Neuronal stem cell (in vitro differentiated cells): ENCODE data around the gene ELFN1.
A peak's percentile ranks its signal among the peaks of the same experiment; 100 is the strongest.

Source experiments
- DNase-seq: peaks from one replicate; pipeline ENCODE4 v3.0.0-alpha.2; 2013; ENCODE audit warnings: low spot score
- H2AFZ ChIP-seq: one replicate; pipeline ENCODE4 v1.6.1; 2013; ENCODE audit warnings: mild to moderate bottlenecking, low read length, inconsistent platforms
- H2AK5ac ChIP-seq: 2 replicates; pipeline ENCODE4 v1.6.1; 2013; ENCODE audit warnings: low read depth, mild to moderate bottlenecking, inconsistent platforms, low read length, moderate library complexity, mixed read lengths
- H2BK120ac ChIP-seq: 2 replicates; pipeline ENCODE4 v1.6.1; 2013; ENCODE audit warnings: low read depth, mild to moderate bottlenecking, inconsistent platforms, low read length, moderate library complexity, mixed read lengths
- H2BK12ac ChIP-seq: one replicate; pipeline ENCODE4 v1.6.1; 2013; ENCODE audit warnings: low read length, inconsistent platforms
- H2BK15ac ChIP-seq: 2 replicates; pipeline ENCODE4 v1.6.1; 2013; ENCODE audit warnings: mild to moderate bottlenecking, low read length, inconsistent platforms, mixed read lengths
- H2BK5ac ChIP-seq: one replicate; pipeline ENCODE4 v1.6.1; 2013; ENCODE audit warnings: inconsistent platforms, mild to moderate bottlenecking, low read length, moderate library complexity
- H3K14ac ChIP-seq: one replicate; pipeline ENCODE4 v1.6.1; 2013; ENCODE audit warnings: low read length, inconsistent platforms
- H3K18ac ChIP-seq: 2 replicates; pipeline ENCODE4 v1.6.1; 2013; ENCODE audit warnings: low read length, inconsistent platforms
- H3K23ac ChIP-seq: 2 replicates; pipeline ENCODE4 v1.6.1; 2013; ENCODE audit warnings: low read depth, mild to moderate bottlenecking, mixed read lengths, low read length, inconsistent platforms; ENCODE audit not compliant: poor library complexity
- H3K27ac ChIP-seq: replicated peaks from 3 replicates; pipeline ENCODE4 v1.5.1; 2013; ENCODE audit warnings: low read length, inconsistent platforms
- H3K27me3 ChIP-seq, 3 experiments: 2 replicates each; pipeline ENCODE4 v1.6.1; 2013; ENCODE audit warnings: low read length in 3 of 3, mild to moderate bottlenecking in 2 of 3, inconsistent platforms in 1 of 3, low read depth in 1 of 3, mixed read lengths in 1 of 3, moderate library complexity in 1 of 3; ENCODE audit not compliant: control insufficient read depth in 3 of 3, insufficient read depth in 3 of 3
- H3K36me3 ChIP-seq, 2 donors: replicated peaks in 1 of 2; 2 replicates each; pipeline ENCODE4 v1.6.1; 2013; ENCODE audit warnings: low read length in 2 of 2; ENCODE audit not compliant: control insufficient read depth in 2 of 2, insufficient read depth in 2 of 2
- H3K4ac ChIP-seq: 2 replicates; pipeline ENCODE4 v1.6.1; 2013; ENCODE audit warnings: inconsistent platforms, mild to moderate bottlenecking, low read length, moderate library complexity
- H3K4me1 ChIP-seq, 2 donors: 1 replicate in 1 of 2; 2 replicates in 1 of 2; pipeline ENCODE4 v1.6.1; 2013; ENCODE audit warnings: low read length in 2 of 2, low read depth in 1 of 2; ENCODE audit not compliant: control insufficient read depth in 2 of 2, insufficient read depth in 1 of 2
- H3K4me2 ChIP-seq: one replicate; pipeline ENCODE4 v1.6.1; 2013; ENCODE audit warnings: mild to moderate bottlenecking, low read length, inconsistent platforms; ENCODE audit not compliant: insufficient read depth, poor library complexity, severe bottlenecking
- H3K4me3 ChIP-seq, 2 donors: 2 replicates each; pipeline ENCODE4 v1.5.1; 2013; ENCODE audit warnings: low read length in 2 of 2, mild to moderate bottlenecking in 2 of 2, inconsistent platforms in 1 of 2, moderate library complexity in 1 of 2
- H3K79me1 ChIP-seq: one replicate; pipeline ENCODE4 v1.6.1; 2013; ENCODE audit warnings: low read depth, mild to moderate bottlenecking, inconsistent platforms, low read length, moderate library complexity
- H3K9ac ChIP-seq: one replicate; pipeline ENCODE4 v1.6.1; 2013; ENCODE audit warnings: mild to moderate bottlenecking, low read depth, low read length, inconsistent platforms; ENCODE audit not compliant: poor library complexity
- H3K9me3 ChIP-seq, 2 donors: replicated peaks in 1 of 2; 2 replicates each; pipeline versions ENCODE3 to v1.6.1; 2013; ENCODE audit warnings: low read length in 2 of 2, mild to moderate bottlenecking in 2 of 2, inconsistent platforms in 1 of 2, low read depth in 1 of 2, mixed read lengths in 1 of 2, moderate library complexity in 1 of 2; ENCODE audit not compliant: control insufficient read depth in 2 of 2, insufficient read depth in 1 of 2
- H4K8ac ChIP-seq: one replicate; pipeline ENCODE4 v1.6.1; 2013; ENCODE audit warnings: low read depth, mild to moderate bottlenecking, inconsistent platforms, low read length, moderate library complexity
- H4K91ac ChIP-seq: one replicate; pipeline ENCODE4 v1.6.1; 2013; ENCODE audit warnings: low read length, low read depth, mild to moderate bottlenecking, inconsistent platforms; ENCODE audit not compliant: poor library complexity
- WGBS, 2 donors: extraction: QIAGEN DNeasy Blood & Tissue Kit; methylation state at CpG; one replicate each; pipeline ENCODE4 v1.1.7; 2013; ENCODE audit warnings: missing lambda C conversion rate in 2 of 2, mixed read lengths in 1 of 2; ENCODE audit not compliant: insufficient read length in 2 of 2, insufficient replicate concordance in 1 of 2; ENCODE audit errors: extremely low coverage in 2 of 2; 5-methylcytosine and 5-hydroxymethylcytosine counted together

ELFN1 gene

GRCh38 chr7:1698951-1699350 lies 28.9 kb downstream of the ELFN1 start:
- DNase-seq = no peak
- H4K91ac ChIP-seq = no peak overlapping the region
- H3K79me1 ChIP-seq = peaks cover 11% of the 10 kb centered on the region
- no peak overlapping the region for H2BK12ac ChIP-seq
- H3K14ac ChIP-seq = no peak overlapping the region
- H3K27ac ChIP-seq = no peak overlapping the region
- H2AK5ac ChIP-seq = no peak overlapping the region
- H3K9me3 ChIP-seq = peaks cover 2 to 36% of the 10 kb centered on the region in 2 donors
- no peak overlapping the region for H3K4me3 ChIP-seq
- no peak overlapping the region for H3K23ac ChIP-seq
- no peak overlapping the region for H2BK15ac ChIP-seq
- no peaks in the 10 kb centered on the region for H3K27me3 ChIP-seq
- no peak overlapping the region for H3K9ac ChIP-seq
- H3K18ac ChIP-seq = no peak overlapping the region
- peaks cover 9 to 16% of the 10 kb centered on the region in 2 donors for H3K4me1 ChIP-seq
- peaks cover 0 to 79% of the 10 kb centered on the region in 2 donors for H3K36me3 ChIP-seq
- WGBS, 2 donors = no CpG with 5 or more reads among the region's 6 CpGs
- no peak overlapping the region for H2AFZ ChIP-seq
- no peak overlapping the region for H2BK120ac ChIP-seq
- no peak overlapping the region for H3K4me2 ChIP-seq
- no peak overlapping the region for H4K8ac ChIP-seq
- H2BK5ac ChIP-seq = no peak overlapping the region
- H3K4ac ChIP-seq = no peak overlapping the region

- H2BK15ac ChIP-seq = no peak overlapping the region
- H2AK5ac ChIP-seq = no peak overlapping the region
- H3K27me3 ChIP-seq = no peaks in the 10 kb centered on the region
- no peak overlapping the region for H3K4me3 ChIP-seq
- H3K14ac ChIP-seq = no peak overlapping the region
- H2BK120ac ChIP-seq = no peak overlapping the region
- no peak overlapping the region for H2BK5ac ChIP-seq
- peaks cover 5% of the 10 kb centered on the region for H3K79me1 ChIP-seq
- no peak overlapping the region for H3K27ac ChIP-seq
- H3K4ac ChIP-seq = no peak overlapping the region
- no peak overlapping the region for H2BK12ac ChIP-seq
- H2AFZ ChIP-seq = no peak overlapping the region
- DNase-seq = no peak
- no peak overlapping the region for H4K91ac ChIP-seq
- H3K18ac ChIP-seq = no peak overlapping the region
- no peak overlapping the region for H4K8ac ChIP-seq
- no CpG with 5 or more reads among the region's 11 CpGs for WGBS, 2 donors
- H3K23ac ChIP-seq = no peak overlapping the region
- H3K36me3 ChIP-seq = peaks cover 0 to 82% of the 10 kb centered on the region in 2 donors
- H3K4me1 ChIP-seq = peaks cover 0 to 8% of the 10 kb centered on the region in 2 donors
- no peak overlapping the region for H3K9ac ChIP-seq
- peaks cover 2 to 36% of the 10 kb centered on the region in 2 donors for H3K9me3 ChIP-seq
- H3K4me2 ChIP-seq = no peak overlapping the region
Measured at GRCh38 chr7:1700086-1700485, 30.0 kb downstream of the ELFN1 start.

DNA sequence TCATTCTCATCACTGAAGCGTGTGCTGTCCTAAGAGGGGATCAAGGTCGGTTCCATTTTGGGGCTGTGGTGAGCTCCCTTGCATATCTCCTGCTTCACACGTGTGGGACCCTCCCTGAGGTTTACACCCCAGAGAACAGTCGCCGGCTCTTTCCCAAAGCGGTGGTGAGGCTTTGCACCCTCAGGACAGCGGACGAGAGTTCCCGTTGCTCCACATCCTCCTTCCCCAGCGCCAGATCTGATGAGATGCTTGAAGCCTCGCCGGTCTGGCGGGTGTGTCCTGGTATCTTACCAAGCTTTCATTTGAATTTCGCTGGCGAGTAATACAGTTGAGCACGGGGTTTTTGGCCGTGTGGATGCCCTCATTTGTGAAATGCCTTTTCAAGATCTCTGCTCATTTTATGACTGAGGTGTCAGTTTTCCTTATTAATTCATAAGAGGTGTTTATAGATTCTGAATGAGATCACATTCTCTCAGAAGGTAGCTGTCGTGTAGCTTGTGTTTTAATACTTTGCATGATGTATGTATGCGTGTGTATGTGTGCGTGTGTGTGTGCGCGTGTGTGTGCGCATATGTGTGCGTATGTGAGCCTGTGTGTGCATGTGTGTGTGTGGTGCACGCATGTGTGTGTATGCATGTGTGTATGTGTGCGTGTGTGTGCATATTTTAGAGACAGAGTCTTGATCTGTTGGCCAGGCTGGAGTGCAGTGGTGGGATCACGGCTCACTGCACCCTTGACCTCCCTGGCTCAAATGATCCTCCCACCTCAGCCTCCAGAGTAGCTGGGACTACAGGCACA lies 30.7 kb downstream of the ELFN1 start:
- H2AK5ac ChIP-seq = no peak overlapping the region
- H3K9ac ChIP-seq = peak overlapping the region; percentile 83
- no peak overlapping the region for H2BK15ac ChIP-seq
- H3K18ac ChIP-seq = no peak overlapping the region
- H4K91ac ChIP-seq = no peak overlapping the region
- H3K4me3 ChIP-seq = no peak overlapping the region
- WGBS, 2 donors = no CpG with 5 or more reads among the region's 27 CpGs
- no peak overlapping the region for H3K4ac ChIP-seq
- H4K8ac ChIP-seq = no peak overlapping the region
- H2BK12ac ChIP-seq = no peak overlapping the region
- H3K79me1 ChIP-seq = peaks cover 3% of the 10 kb centered on the region
- peaks cover 2 to 36% of the 10 kb centered on the region in 2 donors for H3K9me3 ChIP-seq
- no peak overlapping the region for H2BK5ac ChIP-seq
- no peak overlapping the region for H3K27ac ChIP-seq
- H3K4me1 ChIP-seq = peaks cover 0 to 7% of the 10 kb centered on the region in 2 donors
- peaks cover 0 to 82% of the 10 kb centered on the region in 2 donors for H3K36me3 ChIP-seq
- H3K4me2 ChIP-seq = no peak overlapping the region
- H3K23ac ChIP-seq = no peak overlapping the region
- H3K27me3 ChIP-seq = no peaks in the 10 kb centered on the region
- no peak for DNase-seq
- no peak overlapping the region for H2BK120ac ChIP-seq
- H3K14ac ChIP-seq = no peak overlapping the region
- H2AFZ ChIP-seq = no peak overlapping the region

DNA sequence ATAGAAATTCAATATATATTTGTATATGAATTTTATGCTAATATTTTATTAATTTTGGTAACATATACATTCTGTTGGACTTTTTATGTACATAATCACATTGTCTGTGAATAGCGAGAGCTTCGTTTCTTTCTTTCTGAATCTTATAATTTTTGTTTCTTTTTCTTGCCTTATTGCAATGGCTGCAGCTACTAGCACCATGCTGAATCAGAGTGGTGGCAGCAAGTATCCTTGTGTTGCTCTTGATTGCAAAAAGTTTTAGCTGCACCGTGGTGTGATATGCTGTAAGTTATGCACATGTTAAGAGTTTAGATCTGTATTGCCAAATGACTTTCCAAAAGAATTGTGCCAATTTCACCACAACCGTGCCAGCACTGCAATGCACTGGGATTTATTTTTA lies 32.6 kb downstream of the ELFN1 start:
- peaks cover 6% of the 10 kb centered on the region for H3K79me1 ChIP-seq
- no peak overlapping the region for H2AK5ac ChIP-seq
- H3K9ac ChIP-seq = no peak overlapping the region
- no peak overlapping the region for H3K4me2 ChIP-seq
- H3K9me3 ChIP-seq = peaks cover 4 to 37% of the 10 kb centered on the region in 2 donors
- no peaks in the 10 kb centered on the region for H3K27me3 ChIP-seq
- H3K23ac ChIP-seq = no peak overlapping the region
- no peak overlapping the region for H3K4me3 ChIP-seq
- no peak overlapping the region for H2BK5ac ChIP-seq
- H3K4me1 ChIP-seq = peaks cover 0 to 7% of the 10 kb centered on the region in 2 donors
- no peak overlapping the region for H3K18ac ChIP-seq
- H4K8ac ChIP-seq = no peak overlapping the region
- no peak overlapping the region for H3K14ac ChIP-seq
- WGBS, 2 donors = no CpG with 5 or more reads among the region's 4 CpGs
- H2AFZ ChIP-seq = no peak overlapping the region
- no peak for DNase-seq
- no peak overlapping the region for H2BK15ac ChIP-seq
- H3K36me3 ChIP-seq = peaks cover 3 to 91% of the 10 kb centered on the region in 2 donors
- H2BK120ac ChIP-seq = no peak overlapping the region
- no peak overlapping the region for H3K27ac ChIP-seq
- no peak overlapping the region for H3K4ac ChIP-seq
- no peak overlapping the region for H4K91ac ChIP-seq
- H2BK12ac ChIP-seq = no peak overlapping the region
